ENCODE results near the gene N4BP2L2. TPM values are rescaled to one million over a fixed set of nuclear protein-coding genes. Genes with fewer than 3 reads are reported as not detected.

N4BP2L2 gene
- total and polyA plus RNA-seq, 2 donors (not counting 3 experiments of a cell fraction or from before 2014, with no cell fraction given), result 21.7 to 101 TPM

- no peak overlapping the region for H3K9ac ChIP-seq (replicated peaks; ENCODE audit: extremely low read depth, insufficient read depth, low read length)
- dilution Hi-C loops (cut with MboI; ENCODE audit: extremely low pct_ligation_motif_present, low sequenced_read_pairs), result no loop called here
- H3K9me1 ChIP-seq (replicated peaks; ENCODE audit: control insufficient read depth, extremely low read depth, insufficient read depth, low read length), result no peaks in the 10 kb centered on the region
- no TSS peak for BruUV-seq (replicated peaks)
- ChIA-PET POLR2A (no interaction called here), CTCF (interaction anchor here (0.8 to 2.8 kb wide), 3 partner anchors 14 to 519 kb away, joined by 3 to 10 read pairs (median 4); no protein-coding TSS in a partner anchor)
- no peaks in the 10 kb centered on the region for H3K9me3 ChIP-seq (replicated peaks; ENCODE audit: control insufficient read depth, insufficient read depth, low read length)
- H4K20me1 ChIP-seq (replicated peaks; ENCODE audit: control insufficient read depth, extremely low read depth, insufficient read depth, low read length), result no peaks in the 10 kb centered on the region
- no peak for TF ChIP-seq EZH2 (IDR thresholded peaks at IDR 0.05; ENCODE audit: borderline replicate concordance, low read depth, low read length, severe bottlenecking)
- TF ChIP-seq GATA2 (IDR thresholded peaks at IDR 0.05; ENCODE audit: insufficient read depth, insufficient read length, low read depth, low read length), result no peak
- TF ChIP-seq MAX (IDR thresholded peaks at IDR 0.05; ENCODE audit: insufficient read depth, insufficient read length), result no peak
- TF ChIP-seq JUN (IDR thresholded peaks at IDR 0.05; ENCODE audit: borderline replicate concordance, insufficient read depth, insufficient read length, low read depth), result no peak
- TF ChIP-seq POLR2A (IDR thresholded peaks at IDR 0.05; ENCODE audit: low read depth, low read length), result no peak
- no peak for TF ChIP-seq CTCF (IDR thresholded peaks at IDR 0.05; ENCODE audit: extremely low read depth in 1 of 2, insufficient read depth in 1 of 2, low read depth in 1 of 2, low read length in 2 of 2)
- TF ChIP-seq POLR2AphosphoS5 (IDR thresholded peaks at IDR 0.05; ENCODE audit: insufficient read depth, low read depth, low read length), result no peak
- no peak for TF ChIP-seq FOS (IDR thresholded peaks at IDR 0.05; ENCODE audit: borderline replicate concordance, insufficient read depth, low read length)
- TF ChIP-seq MYC (IDR thresholded peaks at IDR 0.05; ENCODE audit: low read depth, low read length), result no peak
- no peak for DNase-seq (ENCODE audit: low read depth, low spot score)
- FAIRE-seq, result no peak
- H3K36me3 ChIP-seq (ENCODE audit: control insufficient read depth in 2 of 2, extremely low read depth in 1 of 2, insufficient read depth in 2 of 2, low read length in 2 of 2), result no peaks in the 10 kb centered on the region
- intact Hi-C loops (cut with micrococcal nuclease), result loop anchor here (5.0 to 10.0 kb wide), 2 partner anchors 108 to 184 kb away; partner anchors contain the start of gene N4BP2L2
- peak overlapping the region; percentile 78 for H3K4me2 ChIP-seq (ENCODE audit: insufficient read depth, low read length)
- H3K4me3 ChIP-seq (replicated peaks in 1 of 3; ENCODE audit: insufficient read depth in 1 of 3, low read depth in 1 of 3, low read length in 3 of 3), result peak overlapping the region; percentile 48 to 79 (median 62)
- peak overlapping the region; percentile 95 for H2AFZ ChIP-seq (ENCODE audit: low read depth, low read length)
- H3K79me2 ChIP-seq (ENCODE audit: control insufficient read depth, insufficient read depth, low read length), result no peaks in the 10 kb centered on the region
- H3K4me1 ChIP-seq (ENCODE audit: control insufficient read depth, extremely low read depth, insufficient read depth, low read length), result peaks cover 13% of the 10 kb centered on the region
- H3K27ac ChIP-seq (ENCODE audit: insufficient read depth, low read depth, low read length), result no peak overlapping the region
- no peaks in the 10 kb centered on the region for H3K27me3 ChIP-seq (ENCODE audit: control insufficient read depth in 2 of 2, insufficient read depth in 2 of 2, low read length in 2 of 2)
Observed at GRCh38 chr13:32428581-32429432, 109.8 kb downstream of the N4BP2L2 start.
